AG09309 (cell line): ENCODE results near the gene REST.
"Not testable (repeated sequence)": the region's sequence is repeated elsewhere in the genome, so short reads cannot be mapped to it uniquely, and the experiment has no call there.

Source experiments
- DNase-seq: peaks from one replicate; pipeline ENCODE4 v3.0.0-alpha.2; 2010; ENCODE audit warnings: low read depth
- H3K4me3 ChIP-seq: 2 replicates; pipeline ENCODE4 v1.5.1; 2011; ENCODE audit warnings: mild to moderate bottlenecking, low read depth, low read length, moderate library complexity; ENCODE audit not compliant: control insufficient read depth
- TF ChIP-seq, protein P1 (sequence below): IDR thresholded peaks from 2 replicates; pipeline ENCODE4 v1.5.1; 2011; ENCODE audit warnings: mild to moderate bottlenecking, low read depth, low read length, inconsistent platforms; ENCODE audit not compliant: insufficient read depth, control insufficient read depth; ENCODE audit errors: missing control alignments

Gene REST

GRCh38 chr4:56892691-56893090 is 15.0 kb upstream of the REST start:
- TF ChIP-seq, protein P1, sequence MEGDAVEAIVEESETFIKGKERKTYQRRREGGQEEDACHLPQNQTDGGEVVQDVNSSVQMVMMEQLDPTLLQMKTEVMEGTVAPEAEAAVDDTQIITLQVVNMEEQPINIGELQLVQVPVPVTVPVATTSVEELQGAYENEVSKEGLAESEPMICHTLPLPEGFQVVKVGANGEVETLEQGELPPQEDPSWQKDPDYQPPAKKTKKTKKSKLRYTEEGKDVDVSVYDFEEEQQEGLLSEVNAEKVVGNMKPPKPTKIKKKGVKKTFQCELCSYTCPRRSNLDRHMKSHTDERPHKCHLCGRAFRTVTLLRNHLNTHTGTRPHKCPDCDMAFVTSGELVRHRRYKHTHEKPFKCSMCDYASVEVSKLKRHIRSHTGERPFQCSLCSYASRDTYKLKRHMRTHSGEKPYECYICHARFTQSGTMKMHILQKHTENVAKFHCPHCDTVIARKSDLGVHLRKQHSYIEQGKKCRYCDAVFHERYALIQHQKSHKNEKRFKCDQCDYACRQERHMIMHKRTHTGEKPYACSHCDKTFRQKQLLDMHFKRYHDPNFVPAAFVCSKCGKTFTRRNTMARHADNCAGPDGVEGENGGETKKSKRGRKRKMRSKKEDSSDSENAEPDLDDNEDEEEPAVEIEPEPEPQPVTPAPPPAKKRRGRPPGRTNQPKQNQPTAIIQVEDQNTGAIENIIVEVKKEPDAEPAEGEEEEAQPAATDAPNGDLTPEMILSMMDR: no peak
- H3K4me3 ChIP-seq: no peak overlapping the region
- DNase-seq: no peak

GRCh38 chr4:56897842-56898241 is 9.9 kb upstream of the REST start:
- not testable (repeated sequence) for H3K4me3 ChIP-seq, DNase-seq

- H3K4me3 ChIP-seq, DNase-seq: not testable (repeated sequence)
These were observed 7.5 kb upstream of the REST start for GRCh38 chr4:56900186-56900585.

DNA sequence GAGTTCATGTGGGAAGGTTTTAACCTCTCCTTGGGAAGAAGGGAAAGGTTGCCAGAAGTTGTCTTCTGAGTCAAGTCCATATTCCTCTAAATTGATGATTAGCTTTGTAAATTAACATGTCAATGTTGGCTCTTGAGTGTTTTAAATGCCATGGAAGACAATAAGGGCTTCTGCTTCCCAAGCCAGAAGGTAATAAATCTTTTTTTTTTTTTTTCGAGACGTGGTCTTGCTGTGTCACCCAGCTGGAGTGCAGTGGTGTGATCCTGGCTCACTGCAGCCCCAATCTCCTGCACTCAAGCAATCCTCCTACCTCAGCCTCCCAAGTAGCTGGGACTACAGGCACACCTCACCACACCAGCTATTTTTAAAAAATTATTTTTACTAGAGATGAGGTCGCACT is 5.0 kb upstream of the REST start:
- DNase-seq: no peak
- TF ChIP-seq, protein P1: no peak
- no peak overlapping the region for H3K4me3 ChIP-seq

GRCh38 chr4:56905796-56906195 is 1.9 kb upstream of the REST start:
- TF ChIP-seq, protein P1: no peak
- no peak overlapping the region for H3K4me3 ChIP-seq
- no peak for DNase-seq

DNA sequence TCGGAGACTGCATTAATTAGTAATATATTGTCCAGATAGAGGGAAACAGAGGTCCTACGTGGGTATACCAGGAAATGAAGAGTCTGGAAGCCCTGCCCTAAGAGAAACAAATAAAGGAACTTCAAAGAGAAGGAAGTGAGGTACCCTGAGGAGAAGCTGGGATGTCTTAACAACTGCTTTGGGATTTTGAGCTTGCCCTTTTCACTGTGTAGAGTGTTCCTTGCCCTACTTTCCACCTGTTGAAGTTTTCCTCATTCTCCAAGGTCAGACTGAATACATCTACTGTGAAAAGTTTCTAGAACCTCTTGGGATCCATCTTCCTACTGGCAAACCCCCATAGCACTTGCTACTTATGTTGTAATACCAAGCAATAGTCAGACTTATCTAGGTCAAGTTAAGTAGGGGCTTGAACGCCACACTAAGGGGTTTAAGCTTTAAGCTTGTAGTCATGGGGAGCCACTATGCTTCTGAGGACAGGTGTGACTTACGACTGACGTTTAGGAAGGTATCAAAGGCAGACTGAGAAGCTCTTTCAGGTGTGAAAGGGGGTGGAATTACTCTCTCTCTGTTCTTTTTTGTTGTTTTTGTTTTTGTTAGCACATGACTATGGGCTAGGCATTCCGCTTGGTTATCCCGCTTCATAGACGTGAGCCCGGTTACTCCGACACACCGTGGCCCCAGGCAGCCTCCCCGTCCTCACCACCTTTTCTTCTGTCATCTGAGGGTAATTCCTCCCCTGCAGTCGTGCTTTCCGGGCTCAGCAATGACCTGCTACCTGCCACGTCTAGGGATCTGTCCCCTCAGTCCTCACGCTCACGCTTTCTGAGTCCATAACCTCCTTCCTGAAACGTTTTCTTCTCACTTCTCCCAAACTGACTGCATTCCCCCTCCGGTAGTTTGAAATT is 959 bp upstream of the REST start:
- DNase-seq: no peak
- H3K4me3 ChIP-seq: peak overlapping the region; percentile 68
- TF ChIP-seq, protein P1: no peak

- no peak for DNase-seq
- peak overlapping the region; percentile 95 for H3K4me3 ChIP-seq
- TF ChIP-seq, protein P1: no peak
These were observed 746 bp downstream of the REST start for GRCh38 chr4:56908206-56909085.
